ENCODE results near the gene IFITM2.

The IFITM2 gene

GRCh38 chr11:289398-289711 lies 18.3 kb upstream of the IFITM2 start:
- H3K4me1 ChIP-seq (ENCODE audit: control insufficient read depth, insufficient read depth, low read length): no peaks in the 10 kb centered on the region
- peaks cover 0 to 29% of the 10 kb centered on the region in 2 experiments; a peak in 1 of 3 replicates for H3K36me3 ChIP-seq (ENCODE audit: control insufficient read depth in 2 of 2, insufficient read depth in 1 of 2, low read length in 2 of 2)
- H3K27ac ChIP-seq (ENCODE audit: extremely low read depth, low read depth, low read length): no peak overlapping the region
- H3K4me3 ChIP-seq (ENCODE audit: low read depth, low read length): no peak overlapping the region
- ChIA-PET CTCF (interaction anchor here (0.7 to 0.8 kb wide), 2 partner anchors 15 to 39 kb away, joined by 3 to 5 read pairs; no protein-coding TSS in a partner anchor), POLR2A (interaction anchor here (1.5 kb wide), 1 partner anchor 118 kb away, joined by 3 read pairs; no protein-coding TSS in a partner anchor)
- TF ChIP-seq ZNF48 (tag by site-specific recombination; IDR thresholded peaks at IDR 0.05) (no peak), KLF1 (tag by site-specific recombination; IDR thresholded peaks at IDR 0.05) (no peak), ZNF335 (tag by site-specific recombination; conservative IDR thresholded peaks at IDR 0.05) (0 out of 2 replicates have a peak, but pooled peaks have one; percentile 18), ZNF16 (tag by site-specific recombination; IDR thresholded peaks at IDR 0.05; ENCODE audit: low read depth) (no peak), ZNF398 (tag by site-specific recombination; IDR thresholded peaks at IDR 0.05) (peak; percentile 33; the same call in 1 of the 2 replicates)
- no peaks in the 10 kb centered on the region for H3K9me3 ChIP-seq (ENCODE audit: control insufficient read depth, insufficient read depth, low read depth, low read length)

GRCh38 chr11:289712-290620 lies 17.6 kb upstream of the IFITM2 start:
- H3K4me3 ChIP-seq (ENCODE audit: low read depth, low read length): no peak overlapping the region
- TF ChIP-seq ZFP69B (tag by site-specific recombination; IDR thresholded peaks at IDR 0.05): no peak
- no peak for TF ChIP-seq ZNF510 (tag by site-specific recombination; IDR thresholded peaks at IDR 0.05; ENCODE audit: insufficient replicate concordance)
- no peak for TF ChIP-seq ZNF350 (tag by site-specific recombination; IDR thresholded peaks at IDR 0.05)
- TF ChIP-seq ZNF473 (tag by site-specific recombination; IDR thresholded peaks at IDR 0.05): no peak
- no peak for TF ChIP-seq ZNF529 (tag by site-specific recombination; IDR thresholded peaks at IDR 0.05; ENCODE audit: insufficient replicate concordance)
- TF ChIP-seq ZNF366 (tag by site-specific recombination; conservative IDR thresholded peaks at IDR 0.05): no peak
- TF ChIP-seq ZNF335 (tag by site-specific recombination; conservative IDR thresholded peaks at IDR 0.05): no peak
- TF ChIP-seq ZNF623 (tag by site-specific recombination; IDR thresholded peaks at IDR 0.05): no peak
- no peak for TF ChIP-seq ZNF791 (tag by site-specific recombination; IDR thresholded peaks at IDR 0.05)
- no peak for TF ChIP-seq ZNF596 (tag by site-specific recombination; IDR thresholded peaks at IDR 0.05)
- TF ChIP-seq ZNF354C (tag by site-specific recombination; IDR thresholded peaks at IDR 0.05; ENCODE audit: borderline replicate concordance, low read depth): no peak
- no peak for TF ChIP-seq ZNF837 (tag by site-specific recombination; IDR thresholded peaks at IDR 0.05)
- CTCF ChIA-PET: interaction anchor here (0.7 kb wide), 1 partner anchor 39 kb away, joined by 3 read pairs; no protein-coding TSS in a partner anchor
- H3K36me3 ChIP-seq (ENCODE audit: control insufficient read depth in 2 of 2, insufficient read depth in 1 of 2, low read length in 2 of 2): peaks cover 0 to 32% of the 10 kb centered on the region in 2 experiments; a peak in 1 of 3 replicates
- no peaks in the 10 kb centered on the region for H3K9me3 ChIP-seq (ENCODE audit: control insufficient read depth, insufficient read depth, low read depth, low read length)
- no peaks in the 10 kb centered on the region for H3K4me1 ChIP-seq (ENCODE audit: control insufficient read depth, insufficient read depth, low read length)
- POLR2A ChIA-PET: interaction anchor here (1.5 kb wide), 1 partner anchor 117 kb away, joined by 3 read pairs; no protein-coding TSS in a partner anchor
- H3K27ac ChIP-seq (ENCODE audit: extremely low read depth, low read depth, low read length): no peak overlapping the region

- Histone ChIP-seq H3K9me3 (ENCODE audit: control insufficient read depth, insufficient read depth, low read depth, low read length) (no peaks in the 10 kb centered on the region), H3K36me3 (ENCODE audit: control insufficient read depth in 2 of 2, insufficient read depth in 1 of 2, low read length in 2 of 2) (peaks cover 0 to 32% of the 10 kb centered on the region in 2 experiments; a peak in 1 of 3 replicates), H3K4me1 (ENCODE audit: control insufficient read depth, insufficient read depth, low read length) (no peaks in the 10 kb centered on the region), H3K4me3 (ENCODE audit: low read depth, low read length) (no peak overlapping the region), H3K27ac (ENCODE audit: extremely low read depth, low read depth, low read length) (no peak overlapping the region)
- ChIA-PET POLR2A (interaction anchor here (1.5 kb wide), 1 partner anchor 116 kb away, joined by 3 read pairs; no protein-coding TSS in a partner anchor), CTCF (no interaction called here)
- TF ChIP-seq ZNF366 (tag by site-specific recombination; conservative IDR thresholded peaks at IDR 0.05) (no peak), ZFHX2 (tag by site-specific recombination; conservative IDR thresholded peaks at IDR 0.05) (peak; percentile 13; the same call in 1 of the 2 replicates)
Measured at GRCh38 chr11:290621-291231, 16.9 kb upstream of the IFITM2 start.
